ENCODE data around the gene SLC4A11. TPM values are rescaled to one million over a fixed set of nuclear protein-coding genes. Genes with fewer than 3 reads are reported as not detected.

Gene SLC4A11
- total RNA-seq, 1 donor from 2014 or later = 6.6 TPM

DNA sequence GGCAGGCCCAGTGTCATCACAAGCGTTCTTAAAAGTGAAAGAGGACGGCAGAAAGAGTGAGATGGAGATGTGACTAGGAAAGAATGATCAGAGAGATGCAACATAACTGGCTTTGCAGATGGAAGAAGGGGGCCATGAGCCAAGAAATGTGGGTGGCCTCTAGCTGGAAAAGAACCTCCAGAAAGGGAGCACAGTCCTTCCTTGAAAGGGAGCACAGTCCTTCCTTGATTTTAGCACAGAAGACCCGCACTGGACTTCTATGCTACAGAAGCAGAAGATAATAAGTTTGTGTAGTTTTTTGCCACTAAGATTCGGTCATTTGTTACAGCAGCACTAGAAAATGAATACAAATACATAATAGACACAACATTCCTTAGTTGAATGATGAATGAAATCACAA lies 58.7 kb downstream of the SLC4A11 start:
- Mint-ChIP-seq H3K9me3 (ENCODE audit: unreplicated experiment) (no peaks in the 10 kb centered on the region), H3K4me3 (ENCODE audit: unreplicated experiment) (no peak overlapping the region), H3K27me3 (ENCODE audit: low read depth, unreplicated experiment) (no peaks in the 10 kb centered on the region), H3K4me1 (ENCODE audit: low read depth, unreplicated experiment) (peaks cover 2% of the 10 kb centered on the region), H3K27ac (ENCODE audit: unreplicated experiment) (no peak overlapping the region), H3K36me3 (ENCODE audit: low read depth, unreplicated experiment) (no peaks in the 10 kb centered on the region)
- no peak for FAIRE-seq
- no peaks in the 10 kb centered on the region for H3K36me3 ChIP-seq (ENCODE audit: insufficient read depth, low read length)
- H3K4me2 ChIP-seq (ENCODE audit: low read length) = no peak overlapping the region
- H4K20me1 ChIP-seq (ENCODE audit: insufficient read depth, low read length) = no peaks in the 10 kb centered on the region
- H3K9me3 ChIP-seq (ENCODE audit: insufficient read depth, low read depth, low read length) = no peaks in the 10 kb centered on the region
- no peaks in the 10 kb centered on the region for H3K4me1 ChIP-seq (ENCODE audit: insufficient read depth, low read length)
- H3K9ac ChIP-seq (ENCODE audit: low read length) = no peak overlapping the region
- H3K79me2 ChIP-seq (ENCODE audit: insufficient read depth, low read length) = no peaks in the 10 kb centered on the region
- H2AFZ ChIP-seq (ENCODE audit: low read depth, low read length) = no peak overlapping the region
- H3K27me3 ChIP-seq (ENCODE audit: insufficient read depth, low read length) = no peaks in the 10 kb centered on the region
- H3K27ac ChIP-seq (ENCODE audit: low read depth, low read length) = no peak overlapping the region
- TF ChIP-seq CTCF (IDR thresholded peaks at IDR 0.05; ENCODE audit: insufficient read depth, low read depth, low read length) (no peak), EZH2 (IDR thresholded peaks at IDR 0.05; ENCODE audit: insufficient read depth, low read length) (no peak)
- DNase-seq (ENCODE audit: low read depth) = no peak
- no peak overlapping the region for H3K4me3 ChIP-seq (ENCODE audit: insufficient read depth, low read depth, low read length)

- Histone ChIP-seq H3K4me2 (ENCODE audit: low read length) (no peak overlapping the region), H3K27ac (ENCODE audit: low read depth, low read length) (no peak overlapping the region), H3K9me3 (ENCODE audit: insufficient read depth, low read depth, low read length) (no peaks in the 10 kb centered on the region), H3K4me1 (ENCODE audit: insufficient read depth, low read length) (peaks cover 12% of the 10 kb centered on the region), H2AFZ (ENCODE audit: low read depth, low read length) (no peak overlapping the region), H3K36me3 (ENCODE audit: insufficient read depth, low read length) (no peaks in the 10 kb centered on the region), H3K27me3 (ENCODE audit: insufficient read depth, low read length) (no peaks in the 10 kb centered on the region), H4K20me1 (ENCODE audit: insufficient read depth, low read length) (no peaks in the 10 kb centered on the region), H3K79me2 (ENCODE audit: insufficient read depth, low read length) (no peaks in the 10 kb centered on the region), H3K9ac (ENCODE audit: low read length) (no peak overlapping the region), H3K4me3 (ENCODE audit: insufficient read depth, low read depth, low read length) (no peak overlapping the region)
- no peaks in the 10 kb centered on the region for H3K27me3 Mint-ChIP-seq (ENCODE audit: low read depth, unreplicated experiment)
- FAIRE-seq (no peak), DNase-seq (ENCODE audit: low read depth) (no peak)
- no peaks in the 10 kb centered on the region for H3K9me3 Mint-ChIP-seq (ENCODE audit: unreplicated experiment)
- no peaks in the 10 kb centered on the region for H3K36me3 Mint-ChIP-seq (ENCODE audit: low read depth, unreplicated experiment)
- no peak overlapping the region for H3K27ac Mint-ChIP-seq (ENCODE audit: unreplicated experiment)
- TF ChIP-seq EZH2 (IDR thresholded peaks at IDR 0.05; ENCODE audit: insufficient read depth, low read length) = no peak
- TF ChIP-seq CTCF (IDR thresholded peaks at IDR 0.05; ENCODE audit: insufficient read depth, low read depth, low read length) = no peak
- peaks cover 3% of the 10 kb centered on the region for H3K4me1 Mint-ChIP-seq (ENCODE audit: low read depth, unreplicated experiment)
- H3K4me3 Mint-ChIP-seq (ENCODE audit: unreplicated experiment) = no peak overlapping the region
Observed at GRCh38 chr20:3177746-3178485, 61.1 kb downstream of the SLC4A11 start.

Other genes starting within 250 kb of the SLC4A11 start
- 0.89 and 1.4 TPM in 2 replicates for gene GNRH2, start 195.6 kb downstream of the SLC4A11 start, total RNA-seq
- gene MRPS26, start 193.1 kb downstream of the SLC4A11 start, total RNA-seq = 27.3 and 29.0 TPM in 2 replicates
- not detected in 2 replicates for gene OXT, start 167.6 kb downstream of the SLC4A11 start, total RNA-seq
- not detected in 2 replicates for gene AVP, start 154.5 kb downstream of the SLC4A11 start, total RNA-seq
- gene FASTKD5, start 79.3 kb downstream of the SLC4A11 start, total RNA-seq = 16.7 and 18.5 TPM in 2 replicates
- 5.9 and 6.6 TPM in 2 replicates for gene UBOX5, start 79.3 kb downstream of the SLC4A11 start, total RNA-seq
- 11.2 and 12.6 TPM in 2 replicates for gene LZTS3, start 65.6 kb downstream of the SLC4A11 start, total RNA-seq
- gene DDRGK1, start 34.5 kb downstream of the SLC4A11 start, total RNA-seq = 36.7 and 42.8 TPM in 2 replicates
- gene ITPA, start 29.7 kb downstream of the SLC4A11 start, total RNA-seq = 55.5 and 55.6 TPM in 2 replicates
- gene DNAAF9, start 168.5 kb upstream of the SLC4A11 start, total RNA-seq = 17.6 and 18.6 TPM in 2 replicates
- 33.8 and 35.5 TPM in 2 replicates for gene ATRN, start 231.8 kb upstream of the SLC4A11 start, total RNA-seq